ENCODE data around the gene GRIN3B.

Gene GRIN3B

GRCh38 chr19:1041835-1042685, 41.8 kb downstream of the GRIN3B start:
- no peak for DNase-seq (ENCODE audit: low read depth)

- DNase-seq (ENCODE audit: low read depth) = no peak
Observed at GRCh38 chr19:1042689-1043511, 42.7 kb downstream of the GRIN3B start.

GRCh38 chr19:1045247-1045603, 45.0 kb downstream of the GRIN3B start:
- DNase-seq (ENCODE audit: low read depth) = no peak

GRCh38 chr19:1046117-1046626, 46.0 kb downstream of the GRIN3B start:
- no peak for DNase-seq (ENCODE audit: low read depth)

GRCh38 chr19:1046836-1047695, 46.8 kb downstream of the GRIN3B start:
- no peak for DNase-seq (ENCODE audit: low read depth)

GRCh38 chr19:1047696-1048147, 47.5 kb downstream of the GRIN3B start:
- no peak for DNase-seq (ENCODE audit: low read depth)

GRCh38 chr19:1049106-1049505, 48.9 kb downstream of the GRIN3B start:
- DNase-seq (ENCODE audit: low read depth) = no peak

- no peak for DNase-seq (ENCODE audit: low read depth)
Observed at GRCh38 chr19:1049800-1050199, 49.6 kb downstream of the GRIN3B start.

GRCh38 chr19:1050989-1051788, 51.0 kb downstream of the GRIN3B start:
- DNase-seq (ENCODE audit: low read depth) = no peak

- no peak for DNase-seq (ENCODE audit: low read depth)
Observed at GRCh38 chr19:1051791-1052190, 51.6 kb downstream of the GRIN3B start.

GRCh38 chr19:1052349-1052975, 52.2 kb downstream of the GRIN3B start:
- DNase-seq (ENCODE audit: low read depth) = no peak

- DNase-seq (ENCODE audit: low read depth) = no peak
Observed at GRCh38 chr19:1053176-1054101, 53.2 kb downstream of the GRIN3B start.

- no peak for DNase-seq (ENCODE audit: low read depth)
Observed at GRCh38 chr19:1054102-1055027, 54.1 kb downstream of the GRIN3B start.

GRCh38 chr19:1055028-1055425, 54.8 kb downstream of the GRIN3B start:
- DNase-seq (ENCODE audit: low read depth) = no peak

- DNase-seq (ENCODE audit: low read depth) = no peak
Observed at GRCh38 chr19:1055886-1056620, 55.8 kb downstream of the GRIN3B start.

GRCh38 chr19:1057176-1057855, 57.1 kb downstream of the GRIN3B start:
- DNase-seq (ENCODE audit: low read depth) = no peak

- no peak for DNase-seq (ENCODE audit: low read depth)
Observed at GRCh38 chr19:1058112-1058511, 57.9 kb downstream of the GRIN3B start.
